GM19468 (cell line): ENCODE measurements around the gene FAM222B.
"Not testable (repeated sequence)": the region's sequence is repeated elsewhere in the genome, so short reads cannot be mapped to it uniquely, and the experiment has no call there.

ENCODE experiments used
- ATAC-seq: cut with Tn5 transposase; IDR thresholded peaks from one replicate; pipeline ENCODE4 v1.9.1; 2021; ENCODE audit warnings: mild to moderate bottlenecking, moderate library complexity, moderate number of reproducible peaks; ENCODE audit not compliant: unreplicated experiment; ENCODE audit errors: extremely low read depth

FAM222B gene

DNA sequence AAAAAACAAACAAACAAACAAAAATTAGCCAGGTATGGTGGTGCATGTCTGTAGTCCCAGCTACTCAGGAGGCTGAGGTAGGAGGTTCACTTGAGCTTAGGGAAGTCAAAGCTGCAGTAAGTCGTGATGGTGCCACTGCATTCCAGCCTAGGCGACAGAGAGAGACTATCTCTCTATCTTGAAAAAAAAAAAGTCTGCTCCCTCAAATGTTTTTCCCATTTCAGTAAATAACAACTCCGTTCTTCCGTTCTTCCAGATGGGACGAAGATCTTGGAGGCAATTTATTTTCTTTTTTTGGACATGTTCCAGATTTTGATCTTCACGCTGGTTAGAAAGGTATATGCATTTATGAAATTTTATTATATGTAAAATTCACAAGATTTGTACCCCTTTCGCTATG, 31.2 kb upstream of the FAM222B start:
- ATAC-seq: no peak

DNA sequence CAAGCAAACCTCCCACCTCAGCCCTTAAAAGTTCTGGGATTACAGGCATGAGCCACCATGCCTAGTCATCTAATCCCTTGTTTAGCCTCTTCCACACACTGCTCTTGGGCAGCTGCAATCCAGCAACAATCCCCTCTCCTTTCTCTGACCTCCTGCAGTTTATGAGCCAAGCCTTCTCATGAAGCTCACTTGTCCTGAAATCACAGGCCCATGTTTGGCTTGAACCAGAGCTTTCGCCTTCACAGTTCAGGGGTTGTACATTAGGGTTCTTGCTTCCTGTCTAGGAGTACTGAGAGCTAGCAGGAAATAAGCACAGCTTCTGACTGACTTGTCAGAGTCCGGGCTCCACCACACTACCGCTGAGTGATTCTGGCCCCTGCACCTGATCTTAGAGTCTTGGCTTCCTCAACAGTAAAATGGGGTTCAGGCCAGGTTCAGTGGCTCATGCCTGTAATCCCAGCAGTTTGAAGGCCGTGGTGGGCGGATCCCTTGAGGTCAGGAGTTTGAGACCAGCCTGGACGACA, 28.5 kb upstream of the FAM222B start:
- peak; percentile 63 for ATAC-seq

- no peak for ATAC-seq
Measured at GRCh38 chr17:28867276-28867675, 24.7 kb upstream of the FAM222B start.

- ATAC-seq: no peak
Measured at GRCh38 chr17:28865946-28866752, 23.6 kb upstream of the FAM222B start.

DNA sequence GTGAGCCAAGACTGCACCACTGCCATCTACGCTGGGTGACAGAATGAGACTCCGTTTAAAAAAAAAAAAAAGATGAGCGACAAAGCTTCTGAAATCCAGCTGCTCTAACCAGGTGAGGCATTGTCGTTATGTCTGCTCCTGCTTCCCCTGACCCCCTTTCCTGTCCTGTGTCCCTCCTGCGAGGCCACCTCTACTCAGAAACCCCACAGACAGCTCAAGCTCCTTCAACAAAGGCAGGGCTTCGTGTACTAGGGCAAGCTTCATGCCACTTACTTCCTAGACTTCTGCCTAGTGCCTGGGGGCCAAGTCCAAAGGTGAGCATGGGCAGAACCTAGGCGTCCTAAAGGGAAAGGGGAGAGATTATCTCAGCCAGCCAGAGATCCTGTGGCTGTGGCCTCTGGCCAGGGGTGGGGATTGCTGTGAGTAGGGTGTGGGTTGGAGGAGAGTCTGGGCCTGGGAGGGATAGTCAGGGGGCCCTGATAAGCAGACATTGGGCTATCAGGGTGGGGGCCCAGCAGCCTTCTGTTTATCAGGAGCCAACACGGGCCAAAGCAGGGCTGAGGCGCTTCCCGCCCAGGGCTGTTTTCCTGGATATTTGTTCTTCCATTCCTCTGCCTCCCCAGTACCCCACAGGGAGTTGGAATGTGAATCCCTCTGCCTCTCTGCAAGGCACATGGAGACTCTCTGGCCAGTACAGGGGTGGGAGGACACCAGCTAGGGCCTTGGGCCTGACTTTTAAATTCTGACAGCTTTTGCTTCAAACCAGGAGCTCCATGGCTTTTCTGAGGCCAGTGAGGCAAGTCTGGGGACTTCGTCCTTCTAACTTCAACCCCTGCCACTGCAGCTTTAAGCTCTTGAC, 22.6 kb upstream of the FAM222B start:
- ATAC-seq: no peak

- ATAC-seq: no peak
Measured at GRCh38 chr17:28863953-28864352, 21.4 kb upstream of the FAM222B start.

DNA sequence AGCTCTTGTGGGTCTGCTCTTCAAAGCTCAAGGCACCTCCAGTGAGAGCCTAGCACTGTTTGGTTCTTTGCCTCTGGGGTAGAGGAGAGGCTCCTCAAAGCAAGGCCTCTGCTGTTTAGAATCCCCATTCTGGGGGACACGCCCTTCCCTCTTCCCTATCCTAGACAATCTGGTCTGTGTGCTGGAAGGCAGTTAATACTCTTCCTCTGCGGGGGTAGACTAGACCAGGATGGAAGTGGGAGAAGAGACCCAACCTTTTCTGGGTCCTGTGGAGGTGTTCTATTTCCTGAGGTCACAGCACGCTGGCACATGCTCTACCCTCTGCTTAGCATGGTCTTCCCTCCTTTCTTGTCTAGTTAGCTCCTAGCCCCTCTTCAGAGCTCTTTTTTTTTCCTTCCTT, 20.0 kb upstream of the FAM222B start:
- ATAC-seq: no peak

- no peak for ATAC-seq
Measured at GRCh38 chr17:28861393-28862203, 19.0 kb upstream of the FAM222B start.

DNA sequence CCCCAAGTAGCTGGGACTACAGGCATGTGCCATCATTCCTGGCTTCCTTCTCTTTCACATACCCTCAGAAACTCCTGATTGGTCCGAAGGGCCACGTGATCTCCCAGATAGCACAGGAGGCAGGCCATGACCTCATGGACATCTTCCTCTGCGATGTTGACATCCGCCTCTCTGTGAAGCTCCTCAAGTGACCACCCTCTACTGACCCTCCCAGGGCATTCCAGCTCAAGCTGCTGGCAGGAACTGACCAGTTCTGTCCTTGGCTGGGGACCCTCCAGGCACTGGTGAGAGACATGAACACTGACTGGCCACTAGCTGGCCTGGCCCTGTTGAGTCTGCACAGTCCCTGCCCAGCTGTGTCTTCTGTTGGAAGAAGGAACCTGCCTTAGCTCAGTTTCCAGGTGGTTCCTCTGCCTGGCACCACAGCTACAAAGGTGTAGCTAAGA, 17.8 kb upstream of the FAM222B start:
- no peak for ATAC-seq

DNA sequence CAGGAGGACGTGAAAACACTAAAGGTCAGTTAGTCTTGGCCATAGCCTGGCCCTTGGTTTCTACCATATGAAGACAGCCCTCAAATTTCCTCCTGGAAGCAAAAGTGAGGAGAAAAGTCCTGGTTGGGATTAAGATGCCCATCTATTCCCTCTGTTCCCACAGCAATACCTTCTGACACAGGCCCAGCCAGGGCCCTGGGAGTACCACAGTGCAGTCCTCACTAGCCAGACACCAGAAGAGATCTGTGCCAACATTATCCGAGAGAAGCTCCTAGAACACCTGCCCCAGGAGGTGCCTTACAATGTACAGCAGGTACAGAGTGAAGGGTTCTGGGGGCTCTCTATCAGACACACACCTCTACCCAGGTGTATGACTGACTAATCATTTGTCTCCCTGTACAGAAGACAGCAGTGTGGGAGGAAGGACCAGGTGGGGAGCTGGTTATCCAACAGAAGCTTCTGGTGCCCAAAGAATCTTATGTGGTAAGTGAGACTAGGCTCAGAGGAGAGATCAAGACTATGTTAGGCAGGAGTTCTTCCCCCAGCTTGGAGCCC, 16.3 kb upstream of the FAM222B start:
- no peak for ATAC-seq

DNA sequence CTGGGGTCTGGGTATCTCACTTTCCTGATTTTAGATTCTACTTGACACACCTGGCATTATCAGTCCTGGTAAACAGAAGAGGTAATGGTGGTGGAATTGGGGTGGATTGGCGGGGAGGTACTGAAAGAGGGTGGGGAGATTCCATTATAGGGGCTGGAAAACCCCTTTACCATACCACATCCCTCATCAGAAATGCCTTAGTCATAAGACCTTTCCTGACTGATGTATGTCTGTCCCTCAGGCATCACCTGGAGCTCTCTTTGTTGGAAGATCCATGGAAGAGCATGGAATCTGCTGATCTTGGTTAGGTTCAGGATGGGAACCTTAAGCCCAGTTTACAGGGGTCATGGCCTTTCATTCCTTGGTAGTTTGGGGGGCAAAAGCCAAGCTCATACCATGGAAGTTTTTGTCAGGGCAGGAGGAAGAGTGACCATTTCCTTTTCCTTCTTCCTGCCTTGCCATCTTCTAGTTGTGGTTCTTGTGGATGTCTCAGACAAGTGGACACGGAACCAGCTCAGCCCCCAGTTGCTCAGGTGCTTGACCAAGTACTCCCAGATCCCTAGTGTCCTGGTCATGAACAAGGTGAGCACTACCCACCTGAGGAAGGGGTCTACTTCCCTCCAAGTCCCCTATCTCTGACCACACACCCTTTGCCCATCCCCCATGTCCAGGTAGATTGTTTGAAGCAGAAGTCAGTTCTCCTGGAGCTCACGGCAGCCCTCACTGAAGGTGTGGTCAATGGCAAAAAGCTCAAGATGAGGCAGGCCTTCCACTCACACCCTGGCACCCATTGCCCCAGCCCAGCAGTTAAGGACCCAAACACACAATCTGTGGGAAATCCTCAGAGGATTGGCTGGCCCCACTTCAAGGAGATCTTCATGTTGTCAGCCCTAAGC, 15.6 kb upstream of the FAM222B start:
- no peak for ATAC-seq

GRCh38 chr17:28856028-28856574, 13.5 kb upstream of the FAM222B start:
- ATAC-seq: no peak

GRCh38 chr17:28855336-28855679, 12.7 kb upstream of the FAM222B start:
- ATAC-seq: no peak

DNA sequence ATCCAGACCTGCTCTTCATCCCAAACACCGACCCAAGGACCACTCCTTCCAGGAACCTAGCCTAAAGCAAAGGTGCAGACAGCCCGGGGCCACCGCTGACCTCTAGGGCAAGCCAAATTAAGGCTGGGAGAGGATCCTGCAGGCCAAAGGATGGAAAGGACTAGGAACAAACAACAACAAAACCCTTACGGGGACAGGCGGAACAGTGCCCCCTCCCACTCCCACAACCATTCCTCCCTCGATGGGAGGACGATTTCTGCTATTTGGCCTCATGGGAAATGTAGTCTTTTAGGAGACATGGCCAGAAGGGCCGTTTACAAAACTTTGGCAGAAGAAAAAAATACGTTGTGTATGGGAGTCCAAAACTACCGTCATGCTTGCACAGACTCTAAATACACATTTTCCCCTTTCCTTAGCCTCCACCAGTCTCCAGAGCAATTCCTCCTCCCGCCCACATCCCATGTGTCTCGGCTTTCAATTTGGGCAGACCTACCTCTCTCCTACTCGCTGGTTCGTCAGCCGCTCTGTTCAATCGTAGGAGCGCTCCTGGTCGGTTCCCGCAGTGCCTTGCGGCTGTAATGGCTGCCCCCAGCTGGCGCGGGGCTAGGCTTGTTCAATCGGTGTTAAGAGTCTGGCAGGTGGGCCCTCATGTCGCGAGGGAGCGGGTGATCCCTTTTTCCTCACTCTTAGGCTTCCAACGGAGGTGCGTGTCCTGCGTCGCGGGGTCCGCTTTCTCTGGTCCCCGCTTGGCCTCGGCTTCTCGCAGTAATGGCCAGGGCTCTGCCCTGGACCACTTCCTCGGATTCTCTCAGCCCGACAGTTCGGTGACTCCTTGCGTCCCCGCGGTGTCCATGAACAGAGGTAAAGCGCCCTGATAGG, 12.1 kb upstream of the FAM222B start, which contains the start of gene ERAL1:
Gene ERAL1 (plus strand): TSS at position 560 of the 879 bp plus-strand sequence. CDS start 19 bp downstream, at position 579.
- peak; percentile 89 for ATAC-seq

GRCh38 chr17:28853295-28853694, 10.7 kb upstream of the FAM222B start:
- no peak for ATAC-seq

DNA sequence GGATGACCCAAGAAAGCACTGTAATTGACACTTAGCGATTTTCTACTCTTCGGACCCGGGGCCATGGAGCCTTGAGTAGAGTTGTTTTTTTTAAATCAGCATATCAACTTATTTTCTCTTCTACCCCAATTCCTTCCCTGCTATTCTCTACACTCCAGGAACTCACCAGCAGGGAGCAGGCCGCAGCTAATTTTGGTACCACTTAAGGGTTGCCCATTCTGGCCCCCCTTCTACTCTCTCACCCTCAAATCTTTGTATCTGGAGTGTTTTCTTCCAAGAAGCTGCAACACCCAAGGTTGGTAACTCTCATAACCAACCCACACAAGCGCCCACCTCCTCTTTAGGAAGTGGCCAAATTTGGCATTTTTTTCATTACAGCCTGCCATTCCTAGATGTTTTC, 6.7 kb upstream of the FAM222B start:
- ATAC-seq: no peak

GRCh38 chr17:28848667-28849066, 6.1 kb upstream of the FAM222B start:
- ATAC-seq: not testable (repeated sequence)

- ATAC-seq: not testable (repeated sequence)
Measured at GRCh38 chr17:28846699-28847098, 4.1 kb upstream of the FAM222B start.
